ENCODE results near the gene TMUB1. TPM values are rescaled to one million over a fixed set of nuclear protein-coding genes. Genes with fewer than 3 reads are reported as not detected.
A peak's percentile ranks its signal among the peaks of the same experiment; 100 is the strongest.

TMUB1 gene
- polyA plus RNA-seq, 2 of the 4 experiments (the other 2 are of a cell fraction) = 14.0 to 37.7 TPM

DNA sequence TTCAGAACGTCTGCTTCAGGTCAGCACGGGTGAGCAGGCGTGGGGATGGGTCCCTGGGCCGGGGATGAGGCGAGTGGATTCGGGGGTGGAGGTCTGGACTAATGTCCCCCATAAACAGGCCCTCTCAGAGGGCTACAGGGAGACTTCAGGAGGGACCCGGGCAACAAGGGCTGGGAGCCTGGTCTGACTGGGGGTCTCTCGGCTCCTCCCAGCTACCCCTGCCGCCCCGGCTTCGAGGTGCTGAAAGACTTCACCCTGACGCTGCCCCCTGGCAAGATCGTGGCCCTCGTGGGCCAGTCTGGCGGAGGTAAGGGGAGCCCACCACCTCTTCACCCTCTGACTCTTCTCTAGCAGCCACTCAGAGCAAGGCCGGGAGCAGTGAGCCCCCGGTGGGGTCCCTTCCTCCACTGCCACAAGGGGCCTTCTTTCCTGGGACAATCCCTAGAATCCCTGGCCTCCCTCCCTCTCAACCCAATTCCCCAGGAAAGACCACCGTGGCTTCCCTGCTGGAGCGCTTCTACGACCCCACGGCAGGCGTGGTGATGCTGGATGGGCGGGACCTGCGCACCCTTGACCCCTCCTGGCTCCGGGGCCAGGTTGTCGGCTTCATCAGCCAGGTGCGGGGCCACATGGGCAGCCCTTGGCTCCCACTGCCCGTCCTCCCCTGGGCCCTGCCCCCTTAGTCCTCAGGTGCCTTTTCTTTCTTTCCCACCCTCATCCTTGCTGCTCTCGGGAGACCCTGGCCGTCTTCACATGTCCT, 42.5 kb downstream of the TMUB1 start:
- ChIA-PET CTCF (interaction anchor here (0.9 to 4.4 kb wide), 5 partner anchors 8 to 79 kb away, joined by 5 to 16 read pairs (median 5); partner anchors contain the start of gene ABCB8), POLR2A (no interaction called here)

DNA sequence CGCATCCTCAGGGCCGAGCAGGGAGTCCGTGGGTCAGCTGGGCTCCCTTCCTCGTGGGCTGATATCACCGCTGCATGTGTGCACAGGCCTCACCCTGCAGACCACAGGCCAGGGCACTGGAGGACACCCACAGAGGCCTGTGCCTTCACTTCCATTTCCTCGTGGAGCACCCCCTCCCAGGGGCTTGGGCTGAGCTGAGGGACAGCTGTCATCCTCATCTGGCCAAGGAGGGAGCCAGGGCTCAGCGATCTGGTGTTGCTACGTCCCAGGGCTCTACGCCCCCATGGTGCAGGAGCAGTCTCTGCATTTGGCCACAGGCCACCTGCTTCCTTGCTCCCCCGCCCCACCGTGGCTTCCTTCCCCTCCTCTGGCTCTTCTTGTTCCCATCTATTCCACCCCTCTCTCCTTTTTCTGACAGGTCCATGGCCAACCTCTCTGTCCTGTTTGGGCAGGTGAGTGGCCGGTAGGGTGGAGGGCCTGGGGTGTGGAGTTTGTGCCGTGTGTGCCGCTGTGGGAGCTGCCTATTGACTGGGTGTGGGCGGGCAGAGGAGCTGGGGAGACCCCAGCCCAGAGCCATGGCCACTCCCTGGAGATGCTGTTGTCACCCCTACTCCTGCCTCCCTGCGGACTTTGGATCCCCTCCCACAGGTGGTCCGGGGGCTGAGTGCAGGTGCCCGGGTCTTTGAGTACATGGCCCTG, 43.3 kb downstream of the TMUB1 start:
- Histone ChIP-seq H3K4me3 (no peak overlapping the region), H3K4me1 (peaks cover 33% of the 10 kb centered on the region), H3K27ac (peak overlapping the region; percentile 79 to 88), H3K4me2 (peak overlapping the region; percentile 65), H3K9me3 (no peaks in the 10 kb centered on the region)
- TF ChIP-seq TFCP2L1 (CRISPR knock-in tag; IDR thresholded peaks at IDR 0.05) = no peak
- TF ChIP-seq, protein P1, sequence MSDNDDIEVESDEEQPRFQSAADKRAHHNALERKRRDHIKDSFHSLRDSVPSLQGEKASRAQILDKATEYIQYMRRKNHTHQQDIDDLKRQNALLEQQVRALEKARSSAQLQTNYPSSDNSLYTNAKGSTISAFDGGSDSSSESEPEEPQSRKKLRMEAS (IDR thresholded peaks at IDR 0.05) = 0 out of 2 replicates have a peak, but pooled peaks have one; percentile 9
- ChIA-PET POLR2A (interaction anchor here (1.2 to 1.8 kb wide), 4 partner anchors 8 to 22 kb away, joined by 3 to 15 read pairs (median 10); partner anchors contain the start of genes ABCB8, ASIC3 and CDK5), CTCF (interaction anchor here (1.0 to 4.4 kb wide), 10 partner anchors 10 to 80 kb away, joined by 3 to 24 read pairs (median 5); partner anchors contain the start of genes ABCB8 and ATG9B)
- peak; percentile 16 to 37 for ATAC-seq
- 61% methylated on average over 15 of the region's 18 CpGs for WGBS (ENCODE audit: missing lambda C conversion rate)
- no peak for DNase-seq (ENCODE audit: low read depth in 1 of 2, low spot score in 1 of 2)
- FAIRE-seq = no peak

More for the DNA sequence above, 42.5 kb downstream of the TMUB1 start:
- no peaks in the 10 kb centered on the region for H3K9me3 ChIP-seq
- FAIRE-seq (no peak), DNase-seq (ENCODE audit: low read depth in 1 of 2, low spot score in 1 of 2) (no peak), ATAC-seq (no peak)
- peak overlapping the region; percentile 79 to 88; a peak in 5 of 6 replicates for H3K27ac ChIP-seq
- no peak overlapping the region; the same call in 2 of the 3 replicates for H3K4me2 ChIP-seq
- 96% methylated on average over 30 of the region's 30 CpGs for WGBS (ENCODE audit: missing lambda C conversion rate)
- H3K4me3 ChIP-seq = no peak overlapping the region
- TF ChIP-seq TFCP2L1 (CRISPR knock-in tag; IDR thresholded peaks at IDR 0.05) = no peak
- TF ChIP-seq EHMT2 (IDR thresholded peaks at IDR 0.05; ENCODE audit: low read depth) = no peak
- no peak for TF ChIP-seq KDM1A (IDR thresholded peaks at IDR 0.05; ENCODE audit: low read depth)
- TF ChIP-seq GATA3 (IDR thresholded peaks at IDR 0.05; ENCODE audit: borderline replicate concordance) = no peak
- TF ChIP-seq HOXA7 (CRISPR knock-in tag; IDR thresholded peaks at IDR 0.05) = no peak
- no peak for TF ChIP-seq POLR2A (IDR thresholded peaks at IDR 0.05; ENCODE audit: low read length)
- no peak for TF ChIP-seq ESRRA (IDR thresholded peaks at IDR 0.05; ENCODE audit: borderline replicate concordance, low read length)
- TF ChIP-seq, protein P2, sequence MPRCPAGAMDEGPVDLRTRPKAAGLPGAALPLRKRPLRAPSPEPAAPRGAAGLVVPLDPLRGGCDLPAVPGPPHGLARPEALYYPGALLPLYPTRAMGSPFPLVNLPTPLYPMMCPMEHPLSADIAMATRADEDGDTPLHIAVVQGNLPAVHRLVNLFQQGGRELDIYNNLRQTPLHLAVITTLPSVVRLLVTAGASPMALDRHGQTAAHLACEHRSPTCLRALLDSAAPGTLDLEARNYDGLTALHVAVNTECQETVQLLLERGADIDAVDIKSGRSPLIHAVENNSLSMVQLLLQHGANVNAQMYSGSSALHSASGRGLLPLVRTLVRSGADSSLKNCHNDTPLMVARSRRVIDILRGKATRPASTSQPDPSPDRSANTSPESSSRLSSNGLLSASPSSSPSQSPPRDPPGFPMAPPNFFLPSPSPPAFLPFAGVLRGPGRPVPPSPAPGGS (IDR thresholded peaks at IDR 0.05) = no peak
- no peak for TF ChIP-seq POLR2AphosphoS2 (conservative IDR thresholded peaks at IDR 0.05; ENCODE audit: low read length)
- TF ChIP-seq HDAC2 (IDR thresholded peaks at IDR 0.05) = no peak
- TF ChIP-seq CBX2 (IDR thresholded peaks at IDR 0.05; ENCODE audit: borderline replicate concordance, low read depth) = no peak
- no peak for TF ChIP-seq RFX5 (IDR thresholded peaks at IDR 0.05)
- TF ChIP-seq, protein P3, sequence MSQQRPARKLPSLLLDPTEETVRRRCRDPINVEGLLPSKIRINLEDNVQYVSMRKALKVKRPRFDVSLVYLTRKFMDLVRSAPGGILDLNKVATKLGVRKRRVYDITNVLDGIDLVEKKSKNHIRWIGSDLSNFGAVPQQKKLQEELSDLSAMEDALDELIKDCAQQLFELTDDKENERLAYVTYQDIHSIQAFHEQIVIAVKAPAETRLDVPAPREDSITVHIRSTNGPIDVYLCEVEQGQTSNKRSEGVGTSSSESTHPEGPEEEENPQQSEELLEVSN (IDR thresholded peaks at IDR 0.05; ENCODE audit: borderline replicate concordance, low read depth) = no peak
- TF ChIP-seq, protein P1 (IDR thresholded peaks at IDR 0.05) = no peak
- no peak for TF ChIP-seq CEBPB (IDR thresholded peaks at IDR 0.05)
- TF ChIP-seq EP300 (IDR thresholded peaks at IDR 0.05) = no peak
- peaks cover 33% of the 10 kb centered on the region for H3K4me1 ChIP-seq

DNA sequence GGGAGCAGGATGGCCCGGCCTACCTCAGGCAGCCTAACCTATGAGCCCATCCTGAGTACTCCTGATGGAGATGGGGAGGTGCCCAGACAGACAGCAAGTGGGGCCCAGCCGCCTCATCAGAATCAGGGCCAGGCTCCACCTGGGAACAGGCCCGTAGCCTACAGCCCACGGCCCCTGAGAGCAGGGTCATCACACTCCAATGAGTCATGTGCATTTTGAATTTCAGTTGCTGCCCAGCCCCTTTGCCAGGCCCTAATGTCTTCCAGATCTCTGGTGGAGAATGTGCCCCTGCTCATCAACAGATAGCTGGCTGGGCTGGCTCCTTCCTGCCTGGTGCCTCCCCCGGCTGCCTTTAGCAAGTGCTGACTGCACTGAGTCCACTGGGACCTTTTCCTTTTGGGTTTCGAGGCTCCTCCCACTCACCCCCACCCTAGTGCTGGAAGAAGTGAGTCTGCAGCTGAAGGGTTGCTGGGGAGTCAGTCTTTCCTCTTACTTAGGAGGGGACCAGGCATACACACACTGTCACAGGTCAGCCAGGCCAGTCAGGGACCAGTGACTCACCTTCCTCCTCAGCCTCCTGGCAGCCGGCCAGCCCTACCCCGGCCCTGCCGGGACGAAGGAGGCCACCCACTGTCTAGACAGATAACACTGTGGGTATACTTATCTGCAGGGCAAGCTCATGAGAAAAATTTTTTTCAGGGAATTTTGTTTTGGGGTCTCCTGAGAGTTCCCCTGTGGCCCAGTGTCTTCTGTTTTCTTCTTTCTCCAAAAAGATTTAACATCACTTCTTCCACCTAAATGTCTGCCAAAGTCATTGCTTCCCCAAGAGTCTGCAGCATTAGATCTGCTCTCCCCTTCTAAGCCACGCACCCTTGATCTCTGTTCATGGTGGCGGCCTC, 44.1 kb downstream of the TMUB1 start:
- H3K4me2 ChIP-seq = peak overlapping the region; percentile 65
- peak overlapping the region; percentile 79 to 88 for H3K27ac ChIP-seq
- H3K9me3 ChIP-seq = no peaks in the 10 kb centered on the region
- peaks cover 33% of the 10 kb centered on the region for H3K4me1 ChIP-seq
- peak; percentile 79 to 93 for DNase-seq (ENCODE audit: low read depth in 1 of 2, low spot score in 1 of 2)
- FAIRE-seq = peak; percentile 96
- POLR2A ChIA-PET = interaction anchor here (0.8 to 1.8 kb wide), 5 partner anchors 8 to 41 kb away, joined by 3 to 15 read pairs (median 9); partner anchors contain the start of genes ABCB8, ASIC3, CDK5 and FASTK
- no peak overlapping the region for H3K4me3 ChIP-seq
- ATAC-seq = peak; percentile 81 to 88
- 15% methylated on average over 11 of the region's 12 CpGs for WGBS (ENCODE audit: missing lambda C conversion rate)
- CTCF ChIA-PET = interaction anchor here (1.0 to 4.4 kb wide), 10 partner anchors 9 to 81 kb away, joined by 3 to 24 read pairs (median 5); partner anchors contain the start of genes ABCB8 and ATG9B
- TF ChIP-seq GATA3 (IDR thresholded peaks at IDR 0.05; ENCODE audit: borderline replicate concordance) = peak; percentile 50; the same call in 1 of the 2 replicates
- TF ChIP-seq TFCP2L1 (CRISPR knock-in tag; IDR thresholded peaks at IDR 0.05) = no peak
- TF ChIP-seq, protein P1 (IDR thresholded peaks at IDR 0.05) = peak; percentile 39; the same call in 1 of the 2 replicates
- no peak for TF ChIP-seq FOXS1 (CRISPR knock-in tag; IDR thresholded peaks at IDR 0.05)
- no peak for TF ChIP-seq HOXB5 (CRISPR knock-in tag; IDR thresholded peaks at IDR 0.05)
- TF ChIP-seq EHMT2 (IDR thresholded peaks at IDR 0.05; ENCODE audit: low read depth) = no peak
- no peak for TF ChIP-seq CBX8 (IDR thresholded peaks at IDR 0.05)
- no peak for TF ChIP-seq POLR2AphosphoS2 (conservative IDR thresholded peaks at IDR 0.05; ENCODE audit: low read length)
- TF ChIP-seq FOSB (CRISPR knock-in tag; IDR thresholded peaks at IDR 0.05) = no peak
- no peak for TF ChIP-seq MYC (IDR thresholded peaks at IDR 0.05; ENCODE audit: borderline replicate concordance, low read length)
- TF ChIP-seq, protein P2 (IDR thresholded peaks at IDR 0.05) = 0 out of 3 replicates have a peak, but pooled peaks have one; percentile 43
- TF ChIP-seq FOSL2 (IDR thresholded peaks at IDR 0.05) = peak; percentile 59; the same call in 1 of the 2 replicates
- peak; percentile 90 for TF ChIP-seq FOSL2 (CRISPR knock-in tag; IDR thresholded peaks at IDR 0.05)
- TF ChIP-seq NFE2L2 (conservative IDR thresholded peaks at IDR 0.05; ENCODE audit: low read length) = no peak
- no peak for TF ChIP-seq HOXB13 (CRISPR knock-in tag; IDR thresholded peaks at IDR 0.05; ENCODE audit: low read depth)
- no peak for TF ChIP-seq RFX5 (IDR thresholded peaks at IDR 0.05)
